Measurements from ENCODE around the gene CCNK. TPM values are rescaled to one million over a fixed set of nuclear protein-coding genes. Genes with fewer than 3 reads are reported as not detected.

Gene CCNK
- total RNA-seq, 4 donors from 2014 or later = 23.4 to 66.3 (median 39.0) TPM

DNA sequence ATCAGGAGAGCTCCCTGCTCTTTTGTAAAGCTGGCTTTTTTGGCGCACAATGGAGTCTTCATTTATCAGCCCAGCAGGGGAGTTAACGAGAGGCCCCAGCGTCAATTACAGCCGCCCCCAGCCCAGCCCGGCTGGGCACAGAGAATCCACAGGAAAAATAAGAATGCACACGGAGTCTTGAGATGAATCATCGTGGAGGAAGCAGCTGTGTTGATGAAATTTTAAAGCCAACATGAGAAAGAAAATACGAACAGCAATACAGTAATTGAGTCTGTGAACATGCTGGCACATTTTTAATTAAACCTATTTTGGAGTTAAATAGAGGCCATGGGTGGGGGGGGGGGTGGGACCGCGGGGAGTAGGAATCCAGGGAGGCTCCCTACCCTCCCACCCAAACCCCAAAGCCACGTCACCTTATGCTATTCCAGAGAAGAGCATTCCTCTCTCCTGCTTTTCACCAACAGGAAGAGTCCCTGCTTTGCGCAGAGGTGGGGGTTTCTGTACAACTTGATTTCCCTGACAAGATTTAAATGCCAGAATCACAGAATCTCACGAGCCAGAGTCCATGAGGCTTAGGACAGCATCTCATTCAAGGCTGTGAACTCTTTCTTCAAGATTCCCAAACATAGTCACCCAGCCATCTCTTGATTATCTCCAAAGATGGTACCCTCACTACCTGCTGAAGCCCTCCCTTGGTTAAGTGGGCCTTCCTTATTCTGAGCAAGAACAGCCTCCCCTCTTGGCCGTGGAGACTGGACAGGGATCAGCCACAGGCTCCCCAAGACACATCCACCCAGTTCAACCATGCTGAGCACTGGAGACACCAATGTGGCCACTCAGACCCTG lies 50.3 kb downstream of the CCNK start:
- Histone ChIP-seq H3K27ac (no peak overlapping the region), H3K36me3 (peaks cover 2% of the 10 kb centered on the region), H3K9me3 (no peaks in the 10 kb centered on the region), H3K4me1 (peaks cover 5% of the 10 kb centered on the region), H3K4me3 (no peak overlapping the region), H3K27me3 (no peaks in the 10 kb centered on the region)
- no peak for DNase-seq (ENCODE audit: low spot score in 2 of 2)
- TF ChIP-seq POLR2AphosphoS5 (IDR thresholded peaks at IDR 0.05) (no peak), POLR2A (IDR thresholded peaks at IDR 0.05) (no peak), EP300 (IDR thresholded peaks at IDR 0.05) (no peak)
- TF ChIP-seq, protein P1, sequence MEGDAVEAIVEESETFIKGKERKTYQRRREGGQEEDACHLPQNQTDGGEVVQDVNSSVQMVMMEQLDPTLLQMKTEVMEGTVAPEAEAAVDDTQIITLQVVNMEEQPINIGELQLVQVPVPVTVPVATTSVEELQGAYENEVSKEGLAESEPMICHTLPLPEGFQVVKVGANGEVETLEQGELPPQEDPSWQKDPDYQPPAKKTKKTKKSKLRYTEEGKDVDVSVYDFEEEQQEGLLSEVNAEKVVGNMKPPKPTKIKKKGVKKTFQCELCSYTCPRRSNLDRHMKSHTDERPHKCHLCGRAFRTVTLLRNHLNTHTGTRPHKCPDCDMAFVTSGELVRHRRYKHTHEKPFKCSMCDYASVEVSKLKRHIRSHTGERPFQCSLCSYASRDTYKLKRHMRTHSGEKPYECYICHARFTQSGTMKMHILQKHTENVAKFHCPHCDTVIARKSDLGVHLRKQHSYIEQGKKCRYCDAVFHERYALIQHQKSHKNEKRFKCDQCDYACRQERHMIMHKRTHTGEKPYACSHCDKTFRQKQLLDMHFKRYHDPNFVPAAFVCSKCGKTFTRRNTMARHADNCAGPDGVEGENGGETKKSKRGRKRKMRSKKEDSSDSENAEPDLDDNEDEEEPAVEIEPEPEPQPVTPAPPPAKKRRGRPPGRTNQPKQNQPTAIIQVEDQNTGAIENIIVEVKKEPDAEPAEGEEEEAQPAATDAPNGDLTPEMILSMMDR (IDR thresholded peaks at IDR 0.05) = no peak
- 54% methylated on average over 14 of the region's 14 CpGs for WGBS

DNA sequence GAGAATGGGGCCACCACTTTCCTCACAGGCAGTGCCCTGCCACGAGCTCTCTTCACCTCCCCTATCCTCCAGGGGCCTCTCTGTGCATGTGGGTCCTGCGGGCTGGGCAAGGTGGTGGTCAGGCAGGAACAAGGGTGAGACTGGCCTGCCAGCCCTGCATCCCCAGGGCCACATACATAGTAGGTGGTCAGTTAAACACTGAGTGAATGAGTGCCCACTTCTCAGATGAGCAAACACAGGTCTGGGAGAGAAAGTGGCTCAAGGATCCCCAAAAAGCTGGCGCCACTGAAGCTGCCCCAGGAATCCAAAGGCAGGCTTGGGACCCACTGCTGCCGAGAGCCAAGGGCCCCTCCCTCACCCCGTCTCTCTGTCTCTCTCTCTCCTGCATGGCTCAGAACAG lies 51.1 kb downstream of the CCNK start:
- no peak for TF ChIP-seq POLR2AphosphoS5 (IDR thresholded peaks at IDR 0.05)
- TF ChIP-seq, protein P1 (IDR thresholded peaks at IDR 0.05) = no peak
- no peak for TF ChIP-seq EP300 (IDR thresholded peaks at IDR 0.05)
- TF ChIP-seq POLR2A (IDR thresholded peaks at IDR 0.05) = no peak
- DNase-seq (ENCODE audit: low spot score in 2 of 2) = no peak
- peaks cover 2% of the 10 kb centered on the region for H3K36me3 ChIP-seq
- H3K27ac ChIP-seq = no peak overlapping the region
- H3K9me3 ChIP-seq = no peaks in the 10 kb centered on the region
- 80% methylated on average over 3 of the region's 5 CpGs for WGBS
- H3K27me3 ChIP-seq = no peaks in the 10 kb centered on the region
- H3K4me3 ChIP-seq = no peak overlapping the region
- peaks cover 5% of the 10 kb centered on the region for H3K4me1 ChIP-seq

DNA sequence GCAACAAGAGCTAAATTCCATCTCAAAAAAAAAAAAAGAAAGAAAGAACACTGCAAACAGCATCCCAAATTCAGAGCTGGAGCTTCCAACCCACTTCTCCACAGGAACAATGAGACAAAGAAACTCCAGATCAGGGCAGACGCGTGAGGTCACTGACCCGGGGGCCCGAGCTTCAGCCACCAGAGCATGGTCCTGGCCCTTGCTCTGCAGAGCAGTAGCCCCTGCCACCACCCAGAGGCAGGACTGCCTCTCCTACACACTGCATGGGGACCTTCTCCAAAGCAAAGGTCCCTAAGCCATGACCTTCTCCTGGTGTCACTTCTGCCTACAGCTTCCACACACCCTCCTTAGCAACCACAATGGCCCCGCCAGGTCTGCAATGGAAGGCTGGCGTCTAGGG lies 53.1 kb downstream of the CCNK start:
- H3K27me3 ChIP-seq = no peaks in the 10 kb centered on the region
- peaks cover 8% of the 10 kb centered on the region for H3K4me1 ChIP-seq
- no peak for TF ChIP-seq POLR2AphosphoS5 (IDR thresholded peaks at IDR 0.05)
- TF ChIP-seq, protein P1 (IDR thresholded peaks at IDR 0.05) = no peak
- TF ChIP-seq EP300 (IDR thresholded peaks at IDR 0.05) = no peak
- no peak for TF ChIP-seq POLR2A (IDR thresholded peaks at IDR 0.05)
- DNase-seq (ENCODE audit: low spot score in 2 of 2) = no peak
- no peaks in the 10 kb centered on the region for H3K9me3 ChIP-seq
- no peak overlapping the region for H3K27ac ChIP-seq
- peaks cover 2% of the 10 kb centered on the region for H3K36me3 ChIP-seq
- no peak overlapping the region for H3K4me3 ChIP-seq
- 91% methylated on average over 6 of the region's 6 CpGs for WGBS

DNA sequence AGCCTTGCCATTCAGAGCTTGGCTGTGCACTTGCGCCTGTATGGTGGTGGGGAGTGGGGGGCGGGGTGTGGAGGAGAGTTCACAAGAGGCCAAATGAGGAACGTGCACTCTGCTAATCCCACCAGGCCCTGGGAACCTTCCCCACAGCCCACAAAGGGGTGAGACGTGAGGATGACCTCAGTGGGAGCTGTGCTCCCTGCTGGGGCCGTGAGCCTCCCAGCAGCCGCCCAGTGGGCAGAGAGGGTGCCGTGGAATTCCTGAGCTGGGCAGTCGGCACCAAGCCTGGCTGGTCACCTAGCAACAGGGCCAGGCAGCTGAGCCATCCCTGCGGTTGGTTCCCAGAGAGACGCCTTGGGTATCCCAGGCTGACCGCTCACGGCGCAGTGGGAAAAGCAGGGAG lies 53.7 kb downstream of the CCNK start:
- whole genome bisulfite sequencing = 84% methylated on average over 3 of the region's 13 CpGs

DNA sequence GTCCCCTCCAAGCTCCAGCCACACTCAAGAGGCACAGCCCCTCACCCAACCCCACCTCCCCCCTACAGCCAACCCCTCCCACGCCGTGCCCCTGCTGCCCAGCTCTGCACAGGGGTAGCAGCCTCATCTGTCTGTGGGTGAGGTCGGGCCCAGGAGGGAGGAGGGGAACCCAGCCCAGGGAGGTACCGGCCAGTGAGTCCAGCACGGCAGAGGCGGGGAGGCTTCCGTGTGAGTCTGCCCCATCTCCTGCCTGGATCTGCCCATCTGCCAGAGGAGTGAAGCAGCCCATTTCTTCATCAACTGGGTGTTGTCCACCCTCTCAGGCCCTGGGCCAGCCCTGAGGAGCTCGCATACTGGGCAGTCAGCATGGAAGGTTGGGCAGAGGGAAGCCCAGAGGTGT lies 54.2 kb downstream of the CCNK start:
- WGBS = no CpG with 5 or more reads among the region's 8 CpGs
- TF ChIP-seq, protein P1 (IDR thresholded peaks at IDR 0.05) = no peak
- TF ChIP-seq POLR2A (IDR thresholded peaks at IDR 0.05) (no peak), POLR2AphosphoS5 (IDR thresholded peaks at IDR 0.05) (no peak), EP300 (IDR thresholded peaks at IDR 0.05) (no peak)
- no peak overlapping the region for H3K27ac ChIP-seq
- peaks cover 10% of the 10 kb centered on the region for H3K4me1 ChIP-seq
- H3K4me3 ChIP-seq = no peak overlapping the region
- peaks cover 2% of the 10 kb centered on the region for H3K36me3 ChIP-seq
- no peaks in the 10 kb centered on the region for H3K27me3 ChIP-seq
- H3K9me3 ChIP-seq = no peaks in the 10 kb centered on the region
- no peak for DNase-seq (ENCODE audit: low spot score in 2 of 2)

More for the DNA sequence above, 53.7 kb downstream of the CCNK start:
- Histone ChIP-seq H3K4me1 (peaks cover 8% of the 10 kb centered on the region), H3K27me3 (no peaks in the 10 kb centered on the region), H3K4me3 (no peak overlapping the region), H3K9me3 (no peaks in the 10 kb centered on the region), H3K27ac (no peak overlapping the region), H3K36me3 (peaks cover 2% of the 10 kb centered on the region)
- no peak for TF ChIP-seq POLR2AphosphoS5 (IDR thresholded peaks at IDR 0.05)
- no peak for TF ChIP-seq EP300 (IDR thresholded peaks at IDR 0.05)
- no peak for DNase-seq (ENCODE audit: low spot score in 2 of 2)

Measured in suprapubic skin (tissue), 4 donors.